ENCODE results near the gene ANKDD1B.
"Not testable (repeated sequence)": the region's sequence is repeated elsewhere in the genome, so short reads cannot be mapped to it uniquely, and the experiment has no call there.

Gene ANKDD1B

GRCh38 chr5:75608870-75609269, 2.4 kb upstream of the ANKDD1B start:
- H3K27me3 ChIP-seq (ENCODE audit: control insufficient read depth, insufficient read depth, low read length): no peaks in the 10 kb centered on the region
- H3K9ac ChIP-seq: no peak overlapping the region
- H3K27ac ChIP-seq: no peak overlapping the region
- no peak overlapping the region for H3K4me2 ChIP-seq (ENCODE audit: low read length)
- no peak overlapping the region for H2AFZ ChIP-seq
- no peak overlapping the region for H3K4me3 ChIP-seq (ENCODE audit: low read depth, low read length)
- H3K4me1 ChIP-seq: peaks cover 1% of the 10 kb centered on the region
- H3K36me3 ChIP-seq (ENCODE audit: control insufficient read depth, insufficient read depth, low read length): no peaks in the 10 kb centered on the region
- H3K9me3 ChIP-seq (ENCODE audit: control insufficient read depth, low read length): no peaks in the 10 kb centered on the region
- H3K79me2 ChIP-seq: no peaks in the 10 kb centered on the region
- TF ChIP-seq CTCF (IDR thresholded peaks at IDR 0.05): no peak

- no peaks in the 10 kb centered on the region for H3K36me3 ChIP-seq (ENCODE audit: control insufficient read depth, insufficient read depth, low read length)
- H3K27ac ChIP-seq: no peak overlapping the region
- no peak overlapping the region for H3K9ac ChIP-seq
- no peaks in the 10 kb centered on the region for H3K79me2 ChIP-seq
- no peaks in the 10 kb centered on the region for H3K9me3 ChIP-seq (ENCODE audit: control insufficient read depth, low read length)
- TF ChIP-seq CTCF (IDR thresholded peaks at IDR 0.05): no peak
- no peak overlapping the region for H3K4me3 ChIP-seq (ENCODE audit: low read depth, low read length)
- H3K4me2 ChIP-seq (ENCODE audit: low read length): no peak overlapping the region
- no peaks in the 10 kb centered on the region for H3K4me1 ChIP-seq
- no peaks in the 10 kb centered on the region for H3K27me3 ChIP-seq (ENCODE audit: control insufficient read depth, insufficient read depth, low read length)
- H2AFZ ChIP-seq: no peak overlapping the region
Measured at GRCh38 chr5:75610201-75610600, 1.1 kb upstream of the ANKDD1B start.

- H3K4me2 ChIP-seq (ENCODE audit: low read length); H3K79me2 ChIP-seq; H3K27ac ChIP-seq; H3K9ac ChIP-seq; H3K4me3 ChIP-seq (ENCODE audit: low read depth, low read length); H3K4me1 ChIP-seq; H2AFZ ChIP-seq; H3K9me3 ChIP-seq (ENCODE audit: control insufficient read depth, low read length); H3K36me3 ChIP-seq (ENCODE audit: control insufficient read depth, insufficient read depth, low read length); H3K27me3 ChIP-seq (ENCODE audit: control insufficient read depth, insufficient read depth, low read length): not testable (repeated sequence)
Measured at GRCh38 chr5:75610859-75611310, 368 bp upstream of the ANKDD1B start.

GRCh38 chr5:75612226-75612569, 945 bp downstream of the ANKDD1B start:
- no peak overlapping the region for H3K27ac ChIP-seq

GRCh38 chr5:75612901-75613300, 1.6 kb downstream of the ANKDD1B start:
- Histone ChIP-seq H3K9me3 (ENCODE audit: control insufficient read depth, low read length) (no peaks in the 10 kb centered on the region), H3K27ac (no peak overlapping the region), H2AFZ (no peak overlapping the region), H3K9ac (no peak overlapping the region), H3K36me3 (ENCODE audit: control insufficient read depth, insufficient read depth, low read length) (no peaks in the 10 kb centered on the region), H3K4me1 (no peaks in the 10 kb centered on the region), H3K27me3 (ENCODE audit: control insufficient read depth, insufficient read depth, low read length) (no peaks in the 10 kb centered on the region), H3K4me2 (ENCODE audit: low read length) (no peak overlapping the region), H3K79me2 (no peaks in the 10 kb centered on the region), H3K4me3 (ENCODE audit: low read depth, low read length) (no peak overlapping the region)
- no peak for TF ChIP-seq CTCF (IDR thresholded peaks at IDR 0.05)

More at GRCh38 chr5:75612226-75612569, 945 bp downstream of the ANKDD1B start:
- no peaks in the 10 kb centered on the region for H3K4me1 ChIP-seq
- no peaks in the 10 kb centered on the region for H3K9me3 ChIP-seq (ENCODE audit: control insufficient read depth, low read length)
- H3K27me3 ChIP-seq (ENCODE audit: control insufficient read depth, insufficient read depth, low read length): no peaks in the 10 kb centered on the region
- no peak overlapping the region for H2AFZ ChIP-seq
- no peaks in the 10 kb centered on the region for H3K79me2 ChIP-seq
- no peaks in the 10 kb centered on the region for H3K36me3 ChIP-seq (ENCODE audit: control insufficient read depth, insufficient read depth, low read length)
- TF ChIP-seq CTCF (IDR thresholded peaks at IDR 0.05): no peak
- H3K9ac ChIP-seq: no peak overlapping the region
- H3K4me3 ChIP-seq (ENCODE audit: low read depth, low read length): no peak overlapping the region
- H3K4me2 ChIP-seq (ENCODE audit: low read length): no peak overlapping the region

Data from parathyroid adenoma (tissue), 2 donors.